Measurements from ENCODE around the gene LCTL. TPM values are rescaled to one million over a fixed set of nuclear protein-coding genes. Genes with fewer than 3 reads are reported as not detected.

Gene LCTL
- polyA plus RNA-seq, 2 of the 4 experiments (the other 2 are of a cell fraction) = not detected

DNA sequence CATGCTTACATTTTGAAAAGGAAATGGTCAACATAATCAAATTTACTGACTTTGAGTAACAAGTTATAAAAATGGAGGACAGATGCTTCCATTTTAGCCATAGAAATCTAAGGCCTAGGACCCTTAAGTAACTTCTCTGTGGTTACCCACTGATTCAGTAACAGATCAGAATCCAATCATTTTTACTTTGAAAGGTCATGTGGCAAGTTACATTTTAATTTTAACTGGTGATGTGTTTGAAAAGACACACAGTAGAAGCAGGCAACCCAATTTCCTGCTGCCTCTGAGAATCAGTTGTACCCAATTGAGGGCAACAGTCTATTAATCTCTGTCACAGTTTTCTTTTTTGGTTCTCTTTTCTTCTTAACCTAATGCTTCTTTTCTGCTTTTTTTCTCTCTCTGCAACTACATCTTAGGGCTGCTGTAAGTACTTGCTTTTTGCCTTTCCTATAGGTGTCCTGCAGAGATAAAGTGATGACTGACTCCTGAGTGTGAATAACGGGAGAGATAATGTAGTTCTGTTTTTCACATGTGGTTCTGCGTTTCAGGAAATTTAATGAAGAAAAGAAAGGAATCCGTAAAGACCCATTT is 57.4 kb downstream of the LCTL start:
- CTCF ChIA-PET = interaction anchor here (3.7 to 3.8 kb wide), 2 partner anchors 10 to 11 kb away, joined by 24 to 32 read pairs; partner anchors contain the start of gene SNAPC5
- FAIRE-seq (no peak), DNase-seq (ENCODE audit: low read depth in 1 of 2, low spot score in 1 of 2) (no peak), ATAC-seq (no peak)
- POLR2A ChIA-PET = no interaction called here
- WGBS (ENCODE audit: missing lambda C conversion rate) = 94% methylated on average over 3 of the region's 3 CpGs
- H3K9me3 ChIP-seq = no peaks in the 10 kb centered on the region
- peaks cover 17% of the 10 kb centered on the region; the same call in 2 of the 3 replicates for H3K4me1 ChIP-seq
- no peak overlapping the region for H3K4me3 ChIP-seq
- TF ChIP-seq HOXB13 (CRISPR knock-in tag; IDR thresholded peaks at IDR 0.05; ENCODE audit: low read depth) = no peak
- no peak overlapping the region for H3K4me2 ChIP-seq
- H3K27ac ChIP-seq = no peak overlapping the region

DNA sequence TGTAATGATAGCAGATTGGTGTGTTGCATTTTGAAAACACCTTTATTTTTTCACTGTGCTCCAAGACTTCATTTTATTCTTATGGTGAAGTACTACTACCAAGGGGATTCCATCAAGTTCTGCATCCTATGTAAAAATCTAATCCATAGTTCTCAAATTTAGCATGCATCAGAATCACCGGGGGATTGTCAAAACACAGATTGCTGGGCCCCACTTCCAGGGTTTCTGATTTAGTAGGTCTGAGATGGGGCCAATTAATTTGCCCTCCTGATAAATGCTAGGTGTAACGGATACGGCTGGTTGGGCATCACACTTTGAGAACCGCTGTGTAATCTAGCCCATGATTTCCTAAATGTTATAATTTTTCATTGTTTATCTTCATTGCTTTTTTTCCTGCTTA is 60.0 kb downstream of the LCTL start:
- ChIA-PET CTCF (interaction anchor here (0.6 to 3.7 kb wide), 6 partner anchors 8 to 365 kb away, joined by 3 to 32 read pairs (median 3); partner anchors contain the start of gene SNAPC5), POLR2A (interaction anchor here (0.9 to 1.3 kb wide), 3 partner anchors 11 to 119 kb away, joined by 3 to 4 read pairs (median 3); partner anchors contain the start of gene MAP2K1)
- FAIRE-seq (no peak), DNase-seq (ENCODE audit: low read depth in 1 of 2, low spot score in 1 of 2) (no peak), ATAC-seq (no peak)
- H3K9me3 ChIP-seq = no peaks in the 10 kb centered on the region
- 0 out of 2 replicates have a peak, but pooled peaks have one; percentile 22 for TF ChIP-seq TFCP2L1 (CRISPR knock-in tag; IDR thresholded peaks at IDR 0.05)
- TF ChIP-seq, protein P1, sequence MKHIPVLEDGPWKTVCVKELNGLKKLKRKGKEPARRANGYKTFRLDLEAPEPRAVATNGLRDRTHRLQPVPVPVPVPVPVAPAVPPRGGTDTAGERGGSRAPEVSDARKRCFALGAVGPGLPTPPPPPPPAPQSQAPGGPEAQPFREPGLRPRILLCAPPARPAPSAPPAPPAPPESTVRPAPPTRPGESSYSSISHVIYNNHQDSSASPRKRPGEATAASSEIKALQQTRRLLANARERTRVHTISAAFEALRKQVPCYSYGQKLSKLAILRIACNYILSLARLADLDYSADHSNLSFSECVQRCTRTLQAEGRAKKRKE (CRISPR knock-in tag; IDR thresholded peaks at IDR 0.05; ENCODE audit: low read depth) = no peak
- peak overlapping the region; percentile 70 for H3K4me3 ChIP-seq
- H3K4me1 ChIP-seq = peaks cover 39% of the 10 kb centered on the region
- 51% methylated on average over 4 of the region's 4 CpGs for WGBS (ENCODE audit: missing lambda C conversion rate)
- peak overlapping the region; percentile 82 for H3K4me2 ChIP-seq
- peak overlapping the region; percentile 91 to 94 for H3K27ac ChIP-seq

DNA sequence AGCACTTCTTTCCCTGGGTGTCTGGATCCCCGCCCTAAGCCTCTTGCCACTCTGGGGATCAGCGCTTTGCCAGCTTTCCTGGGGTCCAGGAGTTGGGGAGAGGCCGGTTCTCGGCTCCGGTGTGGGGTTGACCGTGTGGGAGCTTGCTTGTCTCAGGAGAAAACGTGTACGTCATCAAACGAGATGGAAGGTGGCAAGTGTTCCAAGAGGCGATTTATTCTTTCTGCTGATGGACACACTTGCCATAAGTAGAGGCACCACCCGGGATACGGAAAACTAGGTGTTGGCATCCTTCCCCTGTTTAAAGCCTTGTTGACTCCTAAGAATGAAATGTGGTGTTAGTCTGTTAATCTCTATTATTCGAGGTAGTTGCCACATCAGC is 60.4 kb downstream of the LCTL start:
- peak overlapping the region; percentile 70 for H3K4me3 ChIP-seq
- 1% methylated on average over 13 of the region's 13 CpGs for WGBS (ENCODE audit: missing lambda C conversion rate)
- ATAC-seq (peak; percentile 66 to 68; a peak in 5 of 6 replicates), DNase-seq (ENCODE audit: low read depth in 1 of 2, low spot score in 1 of 2) (peak in 1 of 2 experiments; percentile 72), FAIRE-seq (no peak)
- peaks cover 43% of the 10 kb centered on the region for H3K4me1 ChIP-seq
- H3K27ac ChIP-seq = peak overlapping the region; percentile 91 to 94
- TF ChIP-seq, protein P2, sequence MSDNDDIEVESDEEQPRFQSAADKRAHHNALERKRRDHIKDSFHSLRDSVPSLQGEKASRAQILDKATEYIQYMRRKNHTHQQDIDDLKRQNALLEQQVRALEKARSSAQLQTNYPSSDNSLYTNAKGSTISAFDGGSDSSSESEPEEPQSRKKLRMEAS (IDR thresholded peaks at IDR 0.05) = no peak
- TF ChIP-seq HOXA7 (CRISPR knock-in tag; IDR thresholded peaks at IDR 0.05) = peak; percentile 22; the same call in 1 of the 2 replicates
- TF ChIP-seq KDM5A (IDR thresholded peaks at IDR 0.05) = peak; percentile 20; the same call in 1 of the 2 replicates
- ChIA-PET POLR2A (interaction anchor here (0.7 to 1.3 kb wide), 5 partner anchors 11 to 195 kb away, joined by 3 to 4 read pairs (median 3); partner anchors contain the start of gene MAP2K1), CTCF (interaction anchor here (0.7 to 3.7 kb wide), 6 partner anchors 8 to 365 kb away, joined by 3 to 32 read pairs (median 4); partner anchors contain the start of gene SNAPC5)
- H3K9me3 ChIP-seq = no peaks in the 10 kb centered on the region
- peak overlapping the region; percentile 82 for H3K4me2 ChIP-seq

DNA sequence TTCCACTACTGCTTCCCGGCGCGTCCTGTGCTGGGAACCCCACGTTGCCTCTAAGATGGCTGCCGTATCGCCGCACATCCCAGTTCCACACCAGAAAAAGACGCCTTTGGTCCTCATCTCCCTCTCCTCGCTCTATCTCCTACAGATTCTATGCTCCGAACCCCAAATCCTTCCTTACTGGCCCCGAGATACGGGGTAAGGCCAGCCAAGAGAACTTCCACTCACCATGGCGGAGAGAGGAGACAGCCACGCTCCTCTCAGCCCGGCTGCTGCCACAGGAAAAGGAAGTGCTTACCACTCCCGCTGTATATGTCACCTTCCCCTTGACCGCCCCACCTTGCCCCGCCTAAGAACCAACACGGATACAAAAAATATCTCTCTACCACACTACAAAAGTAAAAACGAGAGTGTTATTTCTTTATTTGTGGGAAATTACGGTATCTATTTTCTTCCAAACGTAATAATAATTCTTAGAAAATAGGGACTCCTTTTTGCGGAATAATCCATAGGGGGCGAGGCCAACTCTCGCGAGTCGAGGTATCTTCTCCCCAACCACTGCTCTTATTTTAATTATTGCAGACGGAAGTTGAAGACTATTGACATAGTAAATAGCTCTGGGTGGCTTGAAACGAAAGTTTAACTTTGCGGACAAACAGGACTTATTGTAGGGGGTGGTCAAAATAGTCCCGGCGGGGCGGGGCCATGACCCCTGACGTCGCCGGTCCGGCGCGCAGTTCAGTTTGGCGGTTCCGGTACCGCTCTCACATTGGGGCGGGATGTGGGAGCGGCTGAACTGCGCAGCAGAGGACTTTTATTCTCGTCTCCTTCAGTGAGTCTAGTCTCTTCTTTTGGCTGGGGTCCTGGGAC is 61.0 kb downstream of the LCTL start, which contains the start of the genes RPL4 and ZWILCH:
Gene RPL4 (minus strand): TSS at position 293 of the 867 bp plus-strand sequence. CDS start 65 bp downstream, at position 228.
Gene ZWILCH (plus strand): TSS at position 764 of the 867 bp plus-strand sequence. CDS start 13 bp downstream, at position 777.
- Histone ChIP-seq H3K4me3 (peak within 1 kb of the TSS; percentile 70), H3K4me2 (peak within 1 kb of the TSS; percentile 94), H3K9me3 (no peaks in the 10 kb centered on the region), H3K27ac (peak within 1 kb of the TSS; percentile 91 to 94), H3K4me1 (peaks cover 47% of the 10 kb centered on the region)
- under 1% methylated on average over 46 of the region's 46 CpGs for WGBS (ENCODE audit: missing lambda C conversion rate)
- POLR2A ChIA-PET = interaction anchor here (0.7 to 1.3 kb wide), 5 partner anchors 10 to 196 kb away, joined by 3 to 4 read pairs (median 3); partner anchors contain the start of gene MAP2K1
- ATAC-seq (peak; percentile 92 to 94), FAIRE-seq (no peak), DNase-seq (ENCODE audit: low read depth in 1 of 2, low spot score in 1 of 2) (peak; percentile 86 to 93)
- CTCF ChIA-PET = interaction anchor here (0.7 to 3.7 kb wide), 6 partner anchors 7 to 364 kb away, joined by 3 to 32 read pairs (median 4); partner anchors contain the start of gene SNAPC5
- TF ChIP-seq HEYL (CRISPR knock-in tag; IDR thresholded peaks at IDR 0.05) (no peak), SREBF2 (IDR thresholded peaks at IDR 0.05) (no peak), POLR2A (IDR thresholded peaks at IDR 0.05; ENCODE audit: low read length) (peak; percentile 98), GATA3 (IDR thresholded peaks at IDR 0.05; ENCODE audit: borderline replicate concordance) (peak; percentile 35; the same call in 1 of the 2 replicates), ESRRA (IDR thresholded peaks at IDR 0.05; ENCODE audit: borderline replicate concordance, low read length) (no peak; the same call in 1 of the 2 replicates), KDM1A (IDR thresholded peaks at IDR 0.05; ENCODE audit: low read depth) (no peak), ZFP36 (IDR thresholded peaks at IDR 0.05; ENCODE audit: borderline replicate concordance, partially characterized antibody) (no peak), EP300 (IDR thresholded peaks at IDR 0.05) (no peak), SMC3 (IDR thresholded peaks at IDR 0.05) (no peak), ZNF302 (CRISPR knock-in tag; IDR thresholded peaks at IDR 0.05) (no peak), CHD2 (IDR thresholded peaks at IDR 0.05; ENCODE audit: low read length, partially characterized antibody) (peak; percentile 94), NR3C1 (IDR thresholded peaks at IDR 0.05) (no peak), KDM5A (IDR thresholded peaks at IDR 0.05) (peak; percentile 72), NPAS2 (CRISPR knock-in tag; IDR thresholded peaks at IDR 0.05; ENCODE audit: borderline replicate concordance) (no peak), MYC (IDR thresholded peaks at IDR 0.05; ENCODE audit: borderline replicate concordance, low read length) (peak; percentile 81), CHD4 (IDR thresholded peaks at IDR 0.05; ENCODE audit: borderline replicate concordance) (no peak), RFX5 (IDR thresholded peaks at IDR 0.05) (peak; percentile 56; the same call in 1 of the 2 replicates), RAD21 (conservative IDR thresholded peaks at IDR 0.05 in 1 of 2, IDR thresholded peaks at IDR 0.05 in 1 of 2) (no peak), RCOR1 (IDR thresholded peaks at IDR 0.05; ENCODE audit: low read depth, low read length) (no peak), RARB (CRISPR knock-in tag; IDR thresholded peaks at IDR 0.05) (0 out of 2 replicates have a peak, but pooled peaks have one; percentile 50)
- TF ChIP-seq, protein P2 (IDR thresholded peaks at IDR 0.05) = peak; percentile 96
- TF ChIP-seq, protein P3, sequence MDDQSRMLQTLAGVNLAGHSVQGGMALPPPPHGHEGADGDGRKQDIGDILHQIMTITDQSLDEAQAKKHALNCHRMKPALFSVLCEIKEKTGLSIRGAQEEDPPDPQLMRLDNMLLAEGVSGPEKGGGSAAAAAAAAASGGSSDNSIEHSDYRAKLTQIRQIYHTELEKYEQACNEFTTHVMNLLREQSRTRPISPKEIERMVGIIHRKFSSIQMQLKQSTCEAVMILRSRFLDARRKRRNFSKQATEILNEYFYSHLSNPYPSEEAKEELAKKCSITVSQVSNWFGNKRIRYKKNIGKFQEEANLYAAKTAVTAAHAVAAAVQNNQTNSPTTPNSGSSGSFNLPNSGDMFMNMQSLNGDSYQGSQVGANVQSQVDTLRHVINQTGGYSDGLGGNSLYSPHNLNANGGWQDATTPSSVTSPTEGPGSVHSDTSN (IDR thresholded peaks at IDR 0.05) = peak; percentile 92
